CD4-positive, alpha-beta T cell treated with Interleukin-12 subunit alpha and Interleukin-12 subunit beta, for 1 hour (primary cell): ENCODE results near the gene YIPF3.
"Not testable (repeated sequence)": the region's sequence is repeated elsewhere in the genome, so short reads cannot be mapped to it uniquely, and the experiment has no call there.

Experiments
- DNase-seq: peaks from one replicate; pipeline ENCODE4 v3.0.0-alpha.2; 2020

YIPF3 gene

GRCh38 chr6:43491750-43492661 lies 24.7 kb downstream of the YIPF3 start:
- no peak for DNase-seq

- DNase-seq, result no peak
Measured at GRCh38 chr6:43490523-43490939, 26.2 kb downstream of the YIPF3 start.

- no peak for DNase-seq
Measured at GRCh38 chr6:43489277-43490072, 27.3 kb downstream of the YIPF3 start.

- no peak for DNase-seq
Measured at GRCh38 chr6:43488667-43489276, 28.0 kb downstream of the YIPF3 start.

GRCh38 chr6:43481591-43482236 lies 35.0 kb downstream of the YIPF3 start:
- DNase-seq, result no peak

GRCh38 chr6:43481075-43481474 lies 35.7 kb downstream of the YIPF3 start:
- no peak for DNase-seq

- peak; percentile 12 for DNase-seq
Measured at GRCh38 chr6:43478008-43478372, 38.7 kb downstream of the YIPF3 start.

GRCh38 chr6:43477235-43478007 lies 39.3 kb downstream of the YIPF3 start, which contains the start of gene TJAP1:
TJAP1 (plus strand) TSS chr6:43477570; CDS start chr6:43499002, 21,432 bp downstream.
- DNase-seq, result peak; percentile 96

GRCh38 chr6:43476746-43477145 lies 40.0 kb downstream of the YIPF3 start:
- no peak for DNase-seq

- DNase-seq, result no peak
Measured at GRCh38 chr6:43475516-43475915, 41.2 kb downstream of the YIPF3 start.

- DNase-seq, result no peak
Measured at GRCh38 chr6:43472515-43472914, 44.2 kb downstream of the YIPF3 start.

- DNase-seq, result no peak
Measured at GRCh38 chr6:43471399-43471798, 45.3 kb downstream of the YIPF3 start.

- DNase-seq, result no peak
Measured at GRCh38 chr6:43469947-43470346, 46.8 kb downstream of the YIPF3 start.

GRCh38 chr6:43468748-43469681 lies 47.7 kb downstream of the YIPF3 start:
- no peak for DNase-seq

GRCh38 chr6:43468240-43468639 lies 48.5 kb downstream of the YIPF3 start:
- DNase-seq, result no peak

- DNase-seq, result no peak
Measured at GRCh38 chr6:43467752-43468151, 49.0 kb downstream of the YIPF3 start.

- DNase-seq, result not testable (repeated sequence)
Measured at GRCh38 chr6:43467265-43467664, 49.5 kb downstream of the YIPF3 start.

GRCh38 chr6:43465948-43466347 lies 50.8 kb downstream of the YIPF3 start:
- no peak for DNase-seq

GRCh38 chr6:43464337-43464736 lies 52.4 kb downstream of the YIPF3 start:
- no peak for DNase-seq

- DNase-seq, result no peak
Measured at GRCh38 chr6:43461936-43462335, 54.8 kb downstream of the YIPF3 start.
